Fibroblast of pulmonary artery (primary cell): ENCODE data around the gene ASTN1.

Experiments used
- DNase-seq: peaks from one replicate; pipeline ENCODE4 v3.0.0-alpha.2; 2010; ENCODE audit warnings: low read depth
- H3K4me3 ChIP-seq: replicated peaks from 2 replicates; pipeline ENCODE4 v1.5.1; 2011; ENCODE audit warnings: low read depth, mild to moderate bottlenecking, control low read depth, low read length, moderate library complexity
- CTCF ChIP-seq: IDR thresholded peaks from 2 replicates; pipeline ENCODE4 v1.5.1; 2011; ENCODE audit warnings: mild to moderate bottlenecking, control low read depth, low read length, inconsistent platforms; ENCODE audit errors: missing control alignments

Gene ASTN1

GRCh38 chr1:176820391-176821031 lies 344.0 kb downstream of the ASTN1 start:
- no peak overlapping the region for H3K4me3 ChIP-seq
- TF ChIP-seq CTCF: no peak
- DNase-seq: no peak

- DNase-seq: no peak
- no peak for TF ChIP-seq CTCF
- no peak overlapping the region for H3K4me3 ChIP-seq
Measured at GRCh38 chr1:176816232-176816631, 348.3 kb downstream of the ASTN1 start.

GRCh38 chr1:176815621-176816020 lies 348.9 kb downstream of the ASTN1 start:
- no peak overlapping the region for H3K4me3 ChIP-seq
- no peak for DNase-seq
- no peak for TF ChIP-seq CTCF

- DNase-seq: no peak
- H3K4me3 ChIP-seq: no peak overlapping the region
- no peak for TF ChIP-seq CTCF
Measured at GRCh38 chr1:176811511-176812288, 352.8 kb downstream of the ASTN1 start.

GRCh38 chr1:176809292-176809691 lies 355.2 kb downstream of the ASTN1 start:
- TF ChIP-seq CTCF: no peak
- H3K4me3 ChIP-seq: no peak overlapping the region
- DNase-seq: no peak
